A673 (cell line): ENCODE measurements around the gene KRR1. TPM values are rescaled to one million over a fixed set of nuclear protein-coding genes. Genes with fewer than 3 reads are reported as not detected.

Experiments used
- BruUV-seq: library from RNA; stranded (reverse); fragments of 400-500 nt; replicated peaks from 2 replicates; lab custom pipeline; 2021; lab: Mats Ljungman, UMichigan
- CTCF ChIA-PET: fragments of 300-600 bp; sonication (Branson Sonifier 250); formaldehyde crosslinking; loops from one replicate; lab custom pipeline; 2022; ENCODE audit warnings: antibody characterized with exemption; lab: Charles Lee
- POLR2A ChIA-PET: fragments of 300-600 bp; sonication (Branson Sonifier 250); formaldehyde crosslinking; loops from one replicate; lab custom pipeline; 2022; ENCODE audit warnings: antibody characterized with exemption; ENCODE audit not compliant: low non-redundant PET; lab: Charles Lee
- DNase-seq: peaks from one replicate; pipeline ENCODE4 v3.0.0-alpha.2; 2015; ENCODE audit warnings: low spot score
- H3K27ac ChIP-seq: fragments of 200-600 bp; sonication (generic); 2 replicates; pipeline ENCODE4 v1.5.1; 2016; ENCODE audit warnings: mixed run types, low read depth, mild to moderate bottlenecking, mixed read lengths, antibody characterized with exemption, low read length; ENCODE audit not compliant: poor library complexity, severe bottlenecking
- H3K27me3 ChIP-seq: fragments of 200-600 bp; sonication (generic); replicated peaks from 2 replicates; pipeline ENCODE4 v1.6.1; 2017; ENCODE audit warnings: mixed run types, low read depth, mild to moderate bottlenecking, mixed read lengths, antibody characterized with exemption, low read length; ENCODE audit not compliant: insufficient read depth, poor library complexity
- H3K36me3 ChIP-seq: fragments of 200-600 bp; sonication (generic); 2 replicates; pipeline ENCODE4 v1.6.1; 2016; ENCODE audit warnings: mixed run types, mild to moderate bottlenecking, mixed read lengths, antibody characterized with exemption, low read length; ENCODE audit not compliant: insufficient read depth, poor library complexity, severe bottlenecking
- H3K4me1 ChIP-seq: fragments of 200-600 bp; sonication (generic); 2 replicates; pipeline ENCODE4 v1.6.1; 2017; ENCODE audit warnings: mixed run types, mild to moderate bottlenecking, mixed read lengths, antibody characterized with exemption, low read length; ENCODE audit not compliant: insufficient read depth, poor library complexity, severe bottlenecking
- H3K4me3 ChIP-seq: fragments of 200-600 bp; sonication (generic); 2 replicates; pipeline ENCODE4 v1.5.1; 2016; ENCODE audit warnings: low read depth, mixed run types, mild to moderate bottlenecking, mixed read lengths, low read length; ENCODE audit not compliant: poor library complexity, severe bottlenecking
- H3K9me3 ChIP-seq: fragments of 200-600 bp; sonication (generic); 2 replicates; pipeline ENCODE4 v1.6.1; 2016; ENCODE audit warnings: mixed run types, low read depth, mild to moderate bottlenecking, mixed read lengths, antibody characterized with exemption, low read length; ENCODE audit not compliant: poor library complexity, severe bottlenecking
- EZH2 ChIP-seq: fragments of 200-600 bp; sonication (generic); IDR thresholded peaks from 2 replicates; pipeline ENCODE4 v1.6.1; 2017; ENCODE audit warnings: borderline replicate concordance, low read depth, mild to moderate bottlenecking, mixed read lengths, antibody characterized with exemption, low read length; ENCODE audit not compliant: poor library complexity, severe bottlenecking
- intact Hi-C: fragments of 100-400 bp; cut with micrococcal nuclease; formaldehyde crosslinking; loops from one replicate; pipeline ENCODE4 v1.10.0; 2022; ENCODE audit not compliant: unreplicated experiment
- total RNA-seq: library from RNA; stranded (reverse); gene quantifications from 2 replicates; pipeline ENCODE4 v1.2.3, GENCODE V29; 2021
- TF ChIP-seq, protein P1 (sequence below): fragments of 300-800, 200-600 bp; sonication (generic); conservative IDR thresholded peaks from 2 replicates; pipeline ENCODE4 v1.5.1; 2017; ENCODE audit warnings: low read depth, mild to moderate bottlenecking, antibody characterized with exemption, low read length, moderate library complexity, mixed read lengths

Gene KRR1
- total RNA-seq, 1 experiment from 2014 or later: 85.9 TPM

- peak overlapping the region; percentile 28 for H3K4me3 ChIP-seq
- no TSS peak for BruUV-seq
- peak overlapping the region; percentile 65 for H3K27ac ChIP-seq
- ChIA-PET POLR2A (interaction anchor here (0.6 kb wide), 1 partner anchor 117 kb away, joined by 4 read pairs; no protein-coding TSS in a partner anchor), CTCF (interaction anchor here (2.3 kb wide), 1 partner anchor 89 kb away, joined by 7 read pairs; the partner anchor contains the start of gene GLIPR1L2)
- TF ChIP-seq, protein P1, sequence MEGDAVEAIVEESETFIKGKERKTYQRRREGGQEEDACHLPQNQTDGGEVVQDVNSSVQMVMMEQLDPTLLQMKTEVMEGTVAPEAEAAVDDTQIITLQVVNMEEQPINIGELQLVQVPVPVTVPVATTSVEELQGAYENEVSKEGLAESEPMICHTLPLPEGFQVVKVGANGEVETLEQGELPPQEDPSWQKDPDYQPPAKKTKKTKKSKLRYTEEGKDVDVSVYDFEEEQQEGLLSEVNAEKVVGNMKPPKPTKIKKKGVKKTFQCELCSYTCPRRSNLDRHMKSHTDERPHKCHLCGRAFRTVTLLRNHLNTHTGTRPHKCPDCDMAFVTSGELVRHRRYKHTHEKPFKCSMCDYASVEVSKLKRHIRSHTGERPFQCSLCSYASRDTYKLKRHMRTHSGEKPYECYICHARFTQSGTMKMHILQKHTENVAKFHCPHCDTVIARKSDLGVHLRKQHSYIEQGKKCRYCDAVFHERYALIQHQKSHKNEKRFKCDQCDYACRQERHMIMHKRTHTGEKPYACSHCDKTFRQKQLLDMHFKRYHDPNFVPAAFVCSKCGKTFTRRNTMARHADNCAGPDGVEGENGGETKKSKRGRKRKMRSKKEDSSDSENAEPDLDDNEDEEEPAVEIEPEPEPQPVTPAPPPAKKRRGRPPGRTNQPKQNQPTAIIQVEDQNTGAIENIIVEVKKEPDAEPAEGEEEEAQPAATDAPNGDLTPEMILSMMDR: no peak
- no peak for TF ChIP-seq EZH2
- intact Hi-C loops: loop anchor here (5.0 to 10.0 kb wide), 3 partner anchors 88 to 795 kb away; partner anchors contain the start of genes CAPS2, GLIPR1L1 and GLIPR1L2
- H3K27me3 ChIP-seq: no peaks in the 10 kb centered on the region
- no peaks in the 10 kb centered on the region for H3K9me3 ChIP-seq
- H3K36me3 ChIP-seq: no peaks in the 10 kb centered on the region
- DNase-seq: no peak
- H3K4me1 ChIP-seq: peaks cover 29% of the 10 kb centered on the region
Observed at GRCh38 chr12:75479963-75480461, 31.4 kb downstream of the KRR1 start.

DNA sequence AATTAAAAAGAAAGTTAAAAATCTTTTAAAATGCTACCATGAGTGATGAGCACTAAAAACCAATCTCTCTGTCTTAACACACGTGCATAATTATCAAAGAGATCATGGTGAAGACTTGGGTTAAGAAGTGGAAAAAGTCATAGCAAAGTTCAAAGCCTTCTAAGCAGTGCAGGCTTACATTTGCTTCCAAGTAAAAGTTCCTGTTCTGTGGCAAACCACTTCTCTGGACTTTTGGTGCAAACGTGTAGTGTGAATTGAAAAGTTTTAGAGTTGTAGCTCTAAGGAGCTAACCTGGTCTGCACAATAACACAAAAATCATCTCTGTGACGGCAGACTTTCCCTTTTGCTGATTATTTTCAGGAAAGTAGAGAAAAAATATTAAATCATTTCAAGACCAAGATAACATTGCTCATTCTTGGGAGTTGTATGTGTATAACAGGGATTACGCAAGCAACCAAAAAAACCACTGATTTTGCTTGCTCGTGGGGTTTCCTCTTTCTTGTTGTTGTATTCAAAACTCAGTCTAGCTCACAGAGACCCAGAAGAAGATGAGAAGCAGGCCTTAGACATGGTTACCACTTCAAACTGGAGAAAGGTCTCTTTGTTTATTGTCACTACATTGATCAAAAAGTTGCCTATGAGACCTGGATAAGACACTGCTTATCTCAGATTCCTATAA is 33.2 kb downstream of the KRR1 start:
- H3K27ac ChIP-seq: no peak overlapping the region
- no TSS peak for BruUV-seq

DNA sequence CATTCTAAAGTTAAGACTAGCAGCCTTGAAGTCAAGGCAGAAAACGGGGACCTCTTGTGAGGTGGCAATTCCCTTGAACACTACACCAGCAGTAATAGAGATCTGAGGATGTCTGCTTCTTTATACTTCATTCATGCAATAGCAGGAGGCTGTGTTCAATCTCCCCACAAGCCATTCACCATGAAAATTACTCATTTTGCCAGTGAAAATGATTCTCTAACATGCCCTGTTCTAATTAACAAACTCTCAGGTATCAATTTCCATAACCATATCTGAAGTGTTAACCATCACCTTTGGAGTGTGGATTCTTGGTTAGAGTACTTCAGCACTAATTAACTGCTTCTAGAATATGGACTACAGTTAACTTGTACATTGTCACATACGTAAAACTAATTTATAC is 34.3 kb downstream of the KRR1 start:
- POLR2A ChIA-PET: no interaction called here
- no TSS peak for BruUV-seq
- no peaks in the 10 kb centered on the region for H3K9me3 ChIP-seq

More for the DNA sequence above, 33.2 kb downstream of the KRR1 start:
- Histone ChIP-seq H3K4me3 (no peak overlapping the region), H3K36me3 (no peaks in the 10 kb centered on the region), H3K27me3 (no peaks in the 10 kb centered on the region), H3K9me3 (no peaks in the 10 kb centered on the region), H3K4me1 (peaks cover 43% of the 10 kb centered on the region)
- TF ChIP-seq, protein P1: no peak
- no peak for TF ChIP-seq EZH2
- ChIA-PET POLR2A (no interaction called here), CTCF (no interaction called here)
- no peak for DNase-seq
- intact Hi-C loops: no loop called here

More for the DNA sequence above, 34.3 kb downstream of the KRR1 start:
- H3K4me1 ChIP-seq: peaks cover 38% of the 10 kb centered on the region
- no peak for TF ChIP-seq EZH2
- TF ChIP-seq, protein P1: no peak
- intact Hi-C loops: no loop called here
- CTCF ChIA-PET: no interaction called here
- no peak overlapping the region for H3K4me3 ChIP-seq
- no peaks in the 10 kb centered on the region for H3K27me3 ChIP-seq
- no peak overlapping the region for H3K27ac ChIP-seq
- no peak for DNase-seq
- no peaks in the 10 kb centered on the region for H3K36me3 ChIP-seq
